ENCODE measurements around the gene LAMC3.
"Not testable (repeated sequence)": the region's sequence is repeated elsewhere in the genome, so short reads cannot be mapped to it uniquely, and the experiment has no call there.

The LAMC3 gene

DNA sequence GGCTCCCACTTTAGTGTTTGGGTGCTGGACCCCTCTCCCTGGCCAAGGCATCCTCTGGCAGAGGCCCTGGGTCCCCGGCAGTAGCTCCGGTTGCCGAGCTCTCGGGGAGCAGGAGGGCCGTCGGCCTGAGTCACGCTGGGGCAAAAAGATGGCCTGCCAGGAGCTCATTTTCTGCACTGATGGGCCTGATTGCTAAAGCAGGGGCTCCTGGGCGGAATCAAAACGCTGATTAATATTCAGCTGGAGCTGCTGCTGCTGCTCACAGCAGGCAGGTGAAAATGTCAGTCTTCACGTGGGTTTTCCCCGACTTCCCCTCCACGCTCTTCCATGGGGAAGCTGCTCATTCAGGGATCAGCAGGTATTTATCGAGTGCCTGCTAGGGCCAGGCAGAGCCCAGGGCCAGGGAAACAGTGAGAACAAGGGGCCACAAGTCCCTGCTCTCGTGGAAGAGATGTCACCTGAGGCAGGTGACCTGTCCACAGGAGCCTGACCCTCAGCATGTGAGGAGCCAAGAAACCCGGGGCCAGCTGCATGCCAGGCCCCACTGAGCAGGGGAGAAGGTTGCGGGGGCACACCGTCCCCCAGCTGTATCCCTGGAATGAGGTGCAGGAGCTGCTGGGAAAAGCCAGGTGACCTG is 22.1 kb downstream of the LAMC3 start:
- DNase-seq, result no peak

DNA sequence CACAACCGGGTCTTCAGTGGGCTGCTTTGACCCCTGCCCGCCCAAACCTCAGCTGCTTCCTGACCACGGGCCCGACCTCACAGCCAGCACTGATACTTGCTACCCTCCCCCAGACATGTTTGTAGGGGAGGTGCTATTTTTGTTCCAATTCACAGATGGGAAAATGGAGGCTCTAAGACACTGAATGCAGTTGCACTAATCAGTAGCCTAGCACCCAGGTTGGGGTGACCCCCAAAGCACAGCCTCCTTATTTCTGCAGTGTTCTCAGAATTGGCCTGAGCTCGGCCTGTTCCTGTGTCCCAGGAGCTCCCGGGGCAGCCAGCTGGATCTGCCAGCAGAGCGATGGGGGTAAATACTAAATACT is 22.6 kb downstream of the LAMC3 start:
- no peak for DNase-seq

DNA sequence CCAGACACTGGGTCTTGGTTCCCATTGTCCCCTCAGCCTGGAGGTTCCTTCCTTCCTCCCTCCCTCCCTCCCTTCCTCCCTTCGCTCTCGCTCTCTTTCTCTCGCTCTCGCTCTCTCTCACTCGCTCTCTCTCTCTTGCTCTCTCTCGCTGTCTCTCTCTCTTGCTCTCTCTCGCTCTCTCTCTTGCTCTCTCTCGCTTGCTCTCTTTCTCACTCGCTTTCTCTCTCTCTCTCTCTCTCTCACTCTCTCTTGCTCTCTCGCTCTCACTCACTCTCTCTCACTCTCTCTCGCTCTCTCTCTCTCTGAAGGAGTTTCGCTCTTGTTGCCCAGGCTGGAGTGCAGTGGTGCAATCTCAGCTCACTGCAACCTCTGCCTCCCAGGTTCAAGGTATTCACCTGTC is 23.4 kb downstream of the LAMC3 start:
- no peak for DNase-seq

DNA sequence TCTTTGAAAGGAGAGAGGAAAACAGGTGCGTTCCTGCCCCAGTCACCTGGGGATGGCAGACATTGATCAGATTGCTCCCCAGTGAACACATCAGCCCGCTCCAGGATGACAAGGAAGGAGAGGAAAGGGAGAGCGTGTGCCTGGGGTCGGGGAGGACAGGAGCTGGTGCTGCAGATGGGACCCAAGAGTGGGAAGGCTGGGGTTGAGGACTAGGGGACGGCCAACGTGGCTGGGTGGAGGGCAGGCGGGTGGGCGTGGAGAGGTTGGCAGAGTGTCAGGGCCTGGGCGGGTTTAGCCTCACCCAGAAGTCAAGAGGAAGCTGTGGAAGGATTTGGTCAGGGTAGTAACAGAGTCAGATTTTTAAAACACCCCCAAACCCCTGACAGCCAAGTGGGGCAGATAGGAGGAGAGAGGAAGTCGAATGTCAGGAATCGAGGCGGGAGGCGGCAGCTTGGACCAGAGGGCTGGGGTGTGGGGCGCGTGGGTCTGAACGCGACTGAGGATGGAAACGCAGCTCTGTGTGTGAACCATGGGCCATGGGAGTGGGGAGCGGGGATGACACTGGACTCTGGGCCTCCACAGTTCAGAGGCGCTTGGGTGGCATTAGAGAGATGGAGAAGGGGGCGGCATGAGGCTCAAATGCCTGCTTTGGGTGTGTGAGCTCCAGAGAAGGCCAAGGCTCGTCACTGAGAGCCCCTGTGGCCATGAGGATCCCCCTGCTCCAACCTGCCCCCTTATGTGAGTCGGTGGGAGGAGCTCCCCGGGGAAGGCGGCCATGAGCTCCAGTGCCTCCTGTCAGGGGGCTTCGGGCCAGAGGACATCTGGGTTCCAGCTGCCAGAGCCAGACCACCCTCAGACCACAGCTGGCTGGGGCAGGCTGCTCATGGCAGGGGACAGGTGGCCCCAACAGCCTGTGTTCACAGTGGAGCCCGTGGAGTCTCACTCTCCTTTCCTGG is 24.6 kb downstream of the LAMC3 start:
- DNase-seq, result no peak

DNA sequence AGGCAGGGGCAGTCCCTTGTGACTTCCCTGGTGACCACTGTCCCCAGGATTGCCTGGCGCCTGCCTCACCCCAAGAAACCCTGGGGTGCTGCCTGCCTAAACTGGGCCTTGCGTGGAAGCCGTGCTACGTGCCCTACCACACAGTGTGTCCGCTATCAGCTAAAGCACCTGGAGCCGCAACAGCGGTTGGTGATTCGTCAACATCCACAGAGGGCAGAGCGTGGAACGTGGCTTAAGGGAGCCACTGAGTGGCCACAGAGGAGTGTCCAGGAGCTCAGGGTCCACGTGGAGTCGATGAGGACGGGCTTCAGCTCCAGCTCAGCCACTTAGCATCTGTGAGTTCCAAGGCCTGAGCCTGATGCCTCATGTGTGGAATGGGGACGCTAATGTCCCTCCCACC is 25.3 kb downstream of the LAMC3 start:
- no peak for DNase-seq

DNA sequence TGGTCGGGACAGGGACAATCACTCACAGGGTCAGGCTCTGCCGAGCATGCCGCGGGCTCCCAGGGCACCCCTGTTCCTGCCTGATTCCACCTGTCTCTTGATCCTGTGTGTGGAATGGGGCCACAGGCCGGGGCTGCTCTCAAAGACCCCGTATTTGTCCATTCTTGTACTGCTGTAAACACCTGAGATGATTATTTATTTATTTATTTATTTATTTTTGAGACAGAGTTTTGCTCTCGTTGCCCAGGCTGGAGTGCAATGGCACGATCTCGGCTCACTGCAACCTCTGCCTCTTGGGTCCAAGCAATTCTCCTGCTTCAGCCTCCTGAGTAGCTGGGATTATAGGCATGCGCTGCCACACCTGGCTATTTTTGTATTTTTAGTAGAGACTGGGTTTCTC is 25.8 kb downstream of the LAMC3 start:
- DNase-seq, result not testable (repeated sequence)

DNA sequence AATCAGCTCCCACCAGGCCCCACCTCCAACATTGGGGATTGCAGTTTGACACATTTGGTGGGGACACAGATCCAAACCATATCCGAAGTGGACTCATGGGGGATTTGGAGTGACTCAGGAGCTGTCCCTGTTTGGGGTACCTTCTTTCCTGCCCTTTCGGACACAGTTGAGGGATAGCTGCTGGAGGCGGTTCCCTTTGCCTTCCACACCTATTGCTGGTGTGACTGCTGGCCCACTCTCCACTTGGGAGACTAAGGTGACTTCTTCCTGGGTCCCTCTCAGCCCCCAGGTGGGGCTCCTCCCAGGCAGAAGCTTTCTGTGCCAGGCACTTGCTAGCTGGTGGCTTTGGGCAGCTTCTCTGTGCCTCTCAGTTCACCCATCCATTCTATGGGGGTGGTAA is 26.6 kb downstream of the LAMC3 start:
- DNase-seq, result no peak

DNA sequence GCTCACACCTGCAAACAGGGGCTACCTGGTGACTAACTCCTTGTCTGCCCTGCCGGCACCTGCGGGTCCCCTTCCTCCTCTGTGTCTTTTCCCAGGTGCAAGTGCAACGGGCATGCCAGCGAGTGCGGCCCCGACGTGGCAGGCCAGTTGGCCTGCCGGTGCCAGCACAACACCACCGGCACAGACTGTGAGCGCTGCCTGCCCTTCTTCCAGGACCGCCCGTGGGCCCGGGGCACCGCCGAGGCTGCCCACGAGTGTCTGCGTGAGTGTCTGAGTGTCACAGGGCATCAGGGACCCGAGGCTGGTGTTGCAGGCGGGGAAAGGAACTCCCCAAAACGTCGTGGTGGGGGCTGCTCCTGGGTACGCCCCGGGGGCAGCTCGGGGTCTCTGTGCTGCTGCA is 27.1 kb downstream of the LAMC3 start:
- no peak for DNase-seq

DNA sequence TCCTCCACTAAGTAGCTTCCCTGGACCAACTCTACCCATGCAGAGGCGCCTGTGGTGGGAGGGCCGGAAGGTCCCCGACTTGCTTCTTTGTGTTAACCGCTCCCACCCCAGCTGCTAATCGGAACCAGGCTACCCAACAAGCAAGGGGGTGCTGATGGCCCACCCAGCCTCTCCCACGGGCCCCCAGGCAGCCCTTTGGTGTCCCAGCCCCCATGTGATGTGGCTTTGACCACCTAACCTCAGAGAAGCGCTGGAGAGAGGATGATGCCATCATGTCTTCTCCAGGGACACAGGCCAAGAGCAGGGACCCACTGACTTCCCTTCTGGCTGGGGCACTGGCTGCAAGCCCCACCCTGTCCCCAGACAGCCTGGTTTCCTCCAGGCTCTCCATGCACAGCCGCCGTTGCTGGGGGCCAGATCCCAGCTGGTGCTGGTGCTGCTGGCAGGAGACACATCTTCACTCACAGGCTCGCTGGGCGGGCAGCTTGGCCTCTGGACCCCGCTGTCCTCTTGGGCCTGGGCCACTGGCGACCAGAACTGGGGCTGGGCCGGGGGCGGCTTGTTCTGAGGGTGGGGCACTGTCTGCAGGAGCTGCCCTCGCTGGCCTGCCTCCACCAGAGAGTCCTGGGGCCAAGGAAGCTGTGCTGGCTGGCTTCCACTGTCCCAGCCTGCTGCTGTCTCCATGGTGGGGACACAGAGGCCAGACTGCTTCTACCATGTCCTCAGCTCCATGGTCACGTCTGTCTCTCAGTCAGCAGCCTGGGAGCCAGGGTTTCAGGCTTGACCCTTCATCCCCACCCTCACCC is 27.8 kb downstream of the LAMC3 start:
- no peak for DNase-seq

DNA sequence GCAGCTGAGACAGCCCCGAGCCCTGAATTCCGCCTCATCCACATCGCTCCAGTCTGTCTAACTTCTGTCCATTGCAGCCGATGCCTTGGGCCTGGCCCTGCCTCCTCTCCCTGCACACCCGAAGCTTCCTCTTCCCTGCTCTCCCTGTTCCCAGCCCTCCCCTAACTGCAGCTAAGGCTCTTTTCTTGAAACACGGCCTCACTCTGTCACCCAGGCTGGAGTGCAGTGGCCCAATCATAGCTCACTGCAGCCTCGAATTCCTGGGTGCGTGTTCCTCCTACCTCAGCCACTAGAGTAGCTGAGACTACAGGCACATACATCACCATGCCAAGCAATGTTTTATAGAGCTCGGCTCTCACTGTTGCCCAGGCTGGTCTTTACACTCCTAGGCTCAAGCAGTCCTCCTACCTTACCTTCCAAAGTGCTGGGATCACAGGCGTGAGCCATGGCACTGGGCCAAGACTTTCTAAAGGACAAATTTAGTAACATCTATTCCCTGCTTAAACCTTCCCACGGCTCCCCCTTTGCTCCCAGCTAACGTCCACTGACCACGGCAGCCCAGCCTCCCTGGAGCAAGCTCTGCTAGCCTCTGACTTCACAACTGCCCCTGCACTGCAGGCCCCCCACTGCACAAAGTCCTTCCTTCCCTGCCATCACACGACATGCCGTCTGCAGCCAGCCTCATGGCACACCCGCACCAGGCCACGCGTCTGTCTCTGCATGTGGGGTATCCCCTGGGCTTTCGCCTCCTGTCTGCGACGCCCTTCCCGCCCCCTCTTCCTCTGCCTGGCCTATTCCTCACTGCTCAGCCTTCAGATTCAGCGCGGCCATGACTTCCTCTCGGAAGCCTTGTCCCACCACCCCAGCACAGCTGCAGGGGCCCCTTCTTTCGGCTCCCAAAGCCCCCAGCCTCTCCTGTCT is 28.6 kb downstream of the LAMC3 start:
- DNase-seq, result no peak

DNA sequence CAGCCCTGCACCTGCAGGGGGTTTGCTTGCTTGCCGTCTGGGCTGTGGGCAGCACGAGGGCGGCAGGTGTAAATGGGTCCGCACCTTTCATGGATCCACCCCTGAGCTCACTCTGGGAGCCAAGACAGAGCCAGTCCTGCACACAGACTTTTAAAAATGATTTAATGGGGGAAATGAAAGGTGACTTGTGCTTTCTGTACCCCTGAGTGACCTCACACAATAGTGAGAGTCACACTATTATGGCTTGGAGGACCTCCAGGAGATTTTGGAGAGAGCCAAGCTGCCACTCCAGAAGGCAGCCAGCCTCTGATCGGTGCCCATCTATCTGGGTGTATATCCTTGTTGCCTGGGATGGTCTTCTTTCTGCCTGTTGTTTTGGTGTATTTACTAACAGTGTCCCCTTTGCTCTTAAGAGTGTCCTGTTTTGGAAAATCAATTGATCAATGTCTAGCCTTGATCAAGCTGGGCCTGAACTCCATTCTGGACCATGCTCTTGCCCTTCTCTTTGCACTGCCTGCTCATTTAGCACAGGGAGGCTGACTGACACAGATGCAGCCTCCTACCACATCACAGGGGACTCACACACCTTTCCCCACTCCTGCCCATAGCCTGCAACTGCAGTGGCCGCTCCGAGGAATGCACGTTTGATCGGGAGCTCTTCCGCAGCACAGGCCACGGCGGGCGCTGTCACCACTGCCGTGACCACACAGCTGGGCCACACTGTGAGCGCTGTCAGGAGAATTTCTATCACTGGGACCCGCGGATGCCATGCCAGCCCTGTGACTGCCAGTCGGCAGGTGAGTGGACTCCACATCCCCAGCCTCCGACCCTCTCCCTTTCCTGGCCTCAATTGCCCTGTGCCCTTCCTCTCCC is 29.5 kb downstream of the LAMC3 start:
- DNase-seq, result no peak

DNA sequence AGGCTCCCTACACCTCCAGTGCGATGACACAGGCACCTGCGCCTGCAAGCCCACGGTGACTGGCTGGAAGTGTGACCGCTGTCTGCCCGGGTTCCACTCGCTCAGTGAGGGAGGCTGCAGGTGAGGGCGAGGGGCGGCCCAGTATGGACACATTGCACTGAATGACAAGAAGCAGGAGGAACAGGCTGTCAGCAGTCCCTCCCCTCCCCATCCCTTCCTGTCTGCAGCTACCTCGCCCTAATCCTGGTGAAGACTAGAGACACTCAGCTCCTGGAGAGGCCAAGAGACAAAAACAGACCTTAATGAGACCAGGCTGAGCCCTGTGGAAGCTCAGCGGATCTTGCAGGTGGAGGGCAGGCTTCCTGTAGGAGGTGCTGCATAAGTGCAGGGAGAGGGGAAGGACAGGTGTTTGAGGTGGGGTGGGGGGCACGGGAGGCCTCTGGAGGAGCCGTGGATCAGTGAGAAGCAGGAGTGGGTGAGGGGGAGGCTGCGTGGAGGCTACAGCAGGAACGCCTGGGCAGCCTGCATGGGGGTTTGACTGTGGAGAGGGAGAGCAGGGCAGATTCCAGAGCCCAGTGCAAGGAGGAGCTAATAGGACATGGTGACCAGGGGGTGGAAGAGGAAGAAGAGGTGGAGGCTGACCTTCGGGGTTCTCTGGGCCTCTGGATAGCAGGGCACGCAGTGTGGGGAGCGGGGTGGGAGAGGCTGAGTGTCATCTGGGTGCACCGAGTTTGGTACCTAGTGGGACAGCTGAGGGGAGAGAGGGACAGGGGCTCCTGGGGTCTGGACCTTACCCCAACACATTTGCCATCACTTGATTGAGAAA is 30.4 kb downstream of the LAMC3 start:
- no peak for DNase-seq

DNA sequence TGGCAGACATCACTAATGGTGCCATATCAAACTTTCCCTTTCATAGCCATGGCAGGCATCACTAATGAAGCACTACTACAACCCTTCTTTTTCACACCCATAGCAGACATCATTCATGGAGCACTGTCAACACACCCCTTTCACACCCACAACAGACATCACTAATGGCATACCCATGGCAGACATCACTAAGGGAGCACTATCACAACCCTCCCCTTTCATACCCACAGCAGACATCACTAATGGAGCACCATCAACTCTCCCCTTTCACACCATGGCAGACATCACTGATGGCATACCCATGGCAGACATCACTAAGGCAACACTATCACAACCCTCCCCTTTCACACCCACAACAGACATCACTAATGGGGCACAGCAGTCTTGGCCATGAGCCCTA is 33.7 kb downstream of the LAMC3 start:
- DNase-seq, result no peak

DNA sequence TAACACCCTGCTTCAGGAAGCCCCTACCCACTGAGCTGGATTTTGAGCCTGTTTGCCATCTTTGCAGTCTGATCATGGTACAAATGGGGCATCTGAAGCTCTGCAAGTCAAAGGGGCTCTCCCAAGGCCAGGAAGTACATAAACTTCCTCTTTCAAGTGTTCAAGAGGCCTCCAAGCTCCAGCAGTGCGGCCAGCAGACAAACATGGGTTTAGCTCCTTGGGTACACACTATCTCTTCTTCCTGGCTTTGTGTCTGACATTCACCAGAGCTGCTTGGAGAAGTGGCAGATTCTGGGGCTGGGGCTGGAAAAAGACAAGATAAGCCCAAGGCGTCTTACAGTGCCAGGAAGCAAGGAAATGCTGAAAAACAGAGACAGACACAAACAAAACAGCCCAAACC is 34.1 kb downstream of the LAMC3 start:
- DNase-seq, result no peak

DNA sequence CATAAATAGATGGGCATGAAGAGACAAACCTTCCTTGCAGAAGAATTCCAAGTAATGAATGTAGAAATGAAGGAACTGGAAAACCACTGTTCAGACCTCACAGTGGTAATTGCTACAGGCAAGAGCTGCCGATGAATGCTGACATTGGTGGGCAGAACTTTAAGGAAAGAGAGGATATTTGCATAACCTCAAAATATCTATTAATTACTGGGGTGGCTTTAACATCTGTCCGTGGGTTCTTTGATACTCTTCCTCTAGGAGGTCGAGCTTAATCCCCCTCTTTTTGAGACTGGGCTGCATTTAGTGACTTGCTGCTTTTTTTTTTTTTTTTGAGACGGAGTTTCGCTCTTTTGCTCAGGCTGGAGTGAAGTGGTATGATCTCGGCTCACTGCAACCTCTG is 34.7 kb downstream of the LAMC3 start:
- no peak for DNase-seq

DNA sequence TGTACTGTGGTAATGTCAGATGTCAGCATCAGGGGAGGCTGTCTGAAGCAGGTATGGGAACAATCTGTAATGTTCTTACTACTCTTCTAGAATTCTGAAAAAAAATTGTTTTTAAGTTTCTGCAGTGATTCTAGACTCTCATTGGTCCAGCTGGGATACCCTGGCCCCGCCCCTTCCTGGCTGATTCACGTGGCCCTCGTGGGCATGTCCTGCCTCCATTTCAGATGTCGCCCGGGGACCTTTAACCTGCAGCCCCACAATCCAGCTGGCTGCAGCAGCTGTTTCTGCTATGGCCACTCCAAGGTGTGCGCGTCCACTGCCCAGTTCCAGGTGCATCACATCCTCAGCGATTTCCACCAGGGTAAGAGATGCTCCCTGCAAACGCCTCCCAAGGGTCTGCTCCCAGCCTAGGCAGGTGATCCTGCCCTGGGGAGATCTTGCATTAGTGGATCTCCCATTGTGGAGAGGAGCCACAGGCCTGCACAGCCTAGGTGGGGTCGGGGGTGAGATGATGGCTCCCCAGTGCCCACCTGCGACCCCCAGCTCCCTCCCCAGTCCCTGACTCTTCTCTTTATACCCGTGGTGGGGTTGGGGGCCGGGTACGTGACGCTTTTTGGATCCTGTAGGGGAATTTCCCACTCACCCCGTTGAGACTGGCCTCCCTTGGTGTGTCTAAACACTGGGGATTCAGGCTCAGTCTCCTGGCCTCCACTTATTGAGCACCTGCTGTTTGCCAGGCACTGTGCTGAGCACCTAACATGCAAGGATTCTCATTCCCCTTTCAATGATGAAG is 36.5 kb downstream of the LAMC3 start:
- peak; percentile 45 for DNase-seq

DNA sequence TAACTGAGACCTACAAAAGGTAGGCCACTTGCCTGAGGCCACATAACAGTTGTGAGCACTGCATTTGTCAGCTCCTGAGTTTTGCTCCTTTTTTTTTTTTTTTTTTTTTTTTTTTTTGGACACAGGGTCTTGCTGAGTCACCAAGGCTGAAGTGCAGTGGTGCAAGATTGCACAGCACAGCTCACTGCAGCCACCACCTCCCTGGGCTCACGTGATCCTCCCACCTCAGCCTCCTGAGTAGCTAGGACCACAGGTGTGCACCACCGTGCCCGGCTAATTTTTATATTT is 37.1 kb downstream of the LAMC3 start:
- DNase-seq, result no peak

DNA sequence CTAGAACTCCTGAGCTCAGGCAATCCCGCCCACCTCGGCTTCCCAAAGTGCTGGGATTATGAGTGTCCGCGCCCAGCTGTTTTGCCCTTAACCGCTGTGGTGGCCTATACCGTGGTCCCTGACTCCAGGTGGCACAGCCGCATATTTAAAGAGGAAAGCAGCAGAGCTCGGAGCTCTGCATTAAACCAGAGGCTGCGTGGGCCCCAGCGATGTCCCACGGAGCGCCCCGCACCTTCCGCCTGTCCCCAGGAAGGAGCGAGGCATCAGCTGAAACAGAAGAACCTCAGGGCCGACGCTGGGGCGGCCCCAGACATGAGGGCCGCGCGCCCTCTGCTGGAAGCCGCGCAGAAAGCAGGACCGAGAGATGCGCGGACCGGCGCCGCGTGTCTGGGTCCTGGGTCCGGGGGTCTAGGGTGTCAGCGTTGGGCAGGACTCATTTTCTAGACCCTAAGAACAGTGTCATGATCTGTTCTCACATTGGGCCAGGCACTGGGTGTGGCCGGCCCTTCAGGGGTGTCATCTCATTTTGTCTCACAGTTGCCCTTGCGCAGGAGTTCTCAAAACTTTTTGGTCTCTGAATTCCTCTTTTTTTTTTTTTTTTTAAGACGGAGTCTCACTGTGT is 37.7 kb downstream of the LAMC3 start:
- peak; percentile 80 for DNase-seq

DNA sequence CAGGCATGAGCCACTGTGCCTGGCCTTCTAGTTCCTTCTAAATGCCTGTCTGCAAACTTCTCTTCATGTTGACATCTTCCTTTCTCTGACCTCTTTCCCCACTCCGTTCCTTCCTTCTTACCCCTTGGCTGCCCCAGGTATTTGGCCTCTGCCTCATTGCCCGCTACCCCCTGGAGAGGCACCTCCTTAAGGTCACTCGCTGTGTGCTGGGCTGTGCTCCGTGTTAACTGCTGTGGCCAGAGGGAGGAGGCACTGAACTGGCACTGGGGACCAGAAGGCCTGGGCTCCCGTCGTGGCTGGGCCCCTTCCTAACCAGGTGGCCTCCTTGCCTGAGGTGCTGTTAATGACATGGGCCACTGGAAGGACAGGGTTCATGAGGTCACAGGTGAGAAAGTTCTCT is 39.4 kb downstream of the LAMC3 start:
- no peak for DNase-seq

DNA sequence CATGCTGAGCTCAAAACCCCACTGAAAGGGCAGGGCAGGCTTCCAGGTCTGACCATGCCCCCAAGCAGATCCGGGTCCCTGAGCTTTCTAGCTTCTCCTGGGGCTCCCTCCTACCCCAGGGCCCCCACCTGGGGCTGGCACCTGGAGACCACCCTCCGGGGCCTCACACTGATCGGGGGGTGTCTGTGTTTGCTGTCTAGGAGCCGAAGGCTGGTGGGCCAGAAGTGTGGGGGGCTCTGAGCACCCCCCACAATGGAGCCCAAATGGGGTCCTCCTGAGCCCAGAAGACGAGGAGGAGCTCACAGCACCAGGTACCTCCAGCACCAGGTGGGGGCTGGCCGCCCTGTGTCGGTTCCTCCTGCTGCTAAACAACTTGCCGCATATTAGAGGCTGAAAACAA is 39.8 kb downstream of the LAMC3 start:
- no peak for DNase-seq

All from activated CD4-positive, CD25-positive, alpha-beta regulatory T cell treated with anti-CD3 and anti-CD28 coated beads, Interleukin-2, amount 50 U/mL, for 72 hours (primary cell).